RWPE1 (cell line): ENCODE measurements around the gene SH3RF1.
"Not testable (repeated sequence)": the region's sequence is repeated elsewhere in the genome, so short reads cannot be mapped to it uniquely, and the experiment has no call there.

Source experiments
- CTCF ChIA-PET: fragments of 350-600 bp; sonication (Branson Sonifier 250); formaldehyde crosslinking; extraction: SDS; loops from one replicate; lab custom pipeline; 2021; lab: Yijun Ruan, JAX
- POLR2A ChIA-PET: fragments of 400-600 bp; formaldehyde crosslinking; extraction: SDS; loops from one replicate; lab custom pipeline; 2020; ENCODE audit warnings: antibody characterized with exemption; ENCODE audit not compliant: low non-redundant PET; lab: Yijun Ruan, JAX
- DNase-seq: peaks from one replicate; pipeline ENCODE4 v3.0.0; 2012; ENCODE audit warnings: low spot score
- H3K27ac ChIP-seq: fragments of 450-650 bp; 2 replicates; pipeline ENCODE4 v1.5.1; 2017
- CTCF ChIP-seq: fragments of 450-650 bp; conservative IDR thresholded peaks from 2 replicates; pipeline ENCODE4 v1.5.1; 2017; ENCODE audit warnings: low read depth, mild to moderate bottlenecking

SH3RF1 gene

GRCh38 chr4:169183581-169183980 is 87.2 kb downstream of the SH3RF1 start:
- ChIA-PET CTCF (interaction anchor here (0.7 kb wide), 1 partner anchor 159 kb away, joined by 6 read pairs; no protein-coding TSS in a partner anchor), POLR2A (interaction anchor here (0.7 to 1.2 kb wide), 2 partner anchors 56 to 86 kb away, joined by 4 to 5 read pairs; no protein-coding TSS in a partner anchor)
- H3K27ac ChIP-seq = no peak overlapping the region
- no peak for DNase-seq
- no peak for TF ChIP-seq CTCF

GRCh38 chr4:169179609-169180521 is 90.9 kb downstream of the SH3RF1 start:
- ChIA-PET POLR2A (no interaction called here), CTCF (no interaction called here)

GRCh38 chr4:169178092-169178491 is 92.7 kb downstream of the SH3RF1 start:
- POLR2A ChIA-PET, H3K27ac ChIP-seq, DNase-seq: not testable (repeated sequence)
- CTCF ChIA-PET = interaction anchor here (0.6 kb wide), 1 partner anchor 388 kb away, joined by 3 read pairs; no protein-coding TSS in a partner anchor

More at GRCh38 chr4:169179609-169180521, 90.9 kb downstream of the SH3RF1 start:
- TF ChIP-seq CTCF = no peak
- DNase-seq = no peak
- no peak overlapping the region for H3K27ac ChIP-seq

GRCh38 chr4:169175476-169175875 is 95.3 kb downstream of the SH3RF1 start:
- H3K27ac ChIP-seq = no peak overlapping the region
- DNase-seq = no peak
- CTCF ChIA-PET = interaction anchor here (0.5 to 1.1 kb wide), 2 partner anchors 151 to 391 kb away, joined by 3 to 4 read pairs; no protein-coding TSS in a partner anchor
- POLR2A ChIA-PET = no interaction called here
- no peak for TF ChIP-seq CTCF

- ChIA-PET CTCF (interaction anchor here (0.5 to 1.1 kb wide), 2 partner anchors 151 to 392 kb away, joined by 3 to 4 read pairs; no protein-coding TSS in a partner anchor), POLR2A (no interaction called here)
- TF ChIP-seq CTCF = no peak
- H3K27ac ChIP-seq = no peak overlapping the region
- DNase-seq = no peak
These were observed 95.7 kb downstream of the SH3RF1 start for GRCh38 chr4:169175035-169175434.

GRCh38 chr4:169174247-169174646 is 96.5 kb downstream of the SH3RF1 start:
- ChIA-PET CTCF (no interaction called here), POLR2A (no interaction called here)
- DNase-seq = no peak
- no peak for TF ChIP-seq CTCF
- no peak overlapping the region for H3K27ac ChIP-seq
